ENCODE measurements around the gene SENP2. TPM values are rescaled to one million over a fixed set of nuclear protein-coding genes. Genes with fewer than 3 reads are reported as not detected.
A peak's percentile ranks its signal among the peaks of the same experiment; 100 is the strongest.

SENP2 gene
- total and polyA plus RNA-seq, 10 of the 15 experiments (the other 5 are each of a cell fraction or from before 2014, with no cell fraction given), result 9.0 to 42.7 (median 25.1) TPM

- H3K27ac ChIP-seq (ENCODE audit: control insufficient read depth, insufficient read depth), result no peak overlapping the region
- H2AFZ ChIP-seq (ENCODE audit: control insufficient read depth, low read depth, low read length), result peak overlapping the region; percentile 47
- POLR2A ChIA-PET, result interaction anchor here (0.6 kb wide), 2 partner anchors 25 to 1275 kb away, joined by 4 read pairs; no protein-coding TSS in a partner anchor
Observed at GRCh38 chr3:185561958-185562357, 24.1 kb upstream of the SENP2 start.

More at GRCh38 chr3:185561958-185562357, 24.1 kb upstream of the SENP2 start:
- intact Hi-C loops (cut with micrococcal nuclease; ENCODE audit: unreplicated experiment) (no loop called here), in situ Hi-C loops (cut with MboI) (no loop called here)
- FAIRE-seq (no peak), DNase-seq (ENCODE audit: low read depth, low spot score) (no peak), ATAC-seq (no peak)
- H3K79me2 ChIP-seq (ENCODE audit: control insufficient read depth, insufficient read depth, low read length), result no peaks in the 10 kb centered on the region
- CTCF ChIA-PET, result interaction anchor here (1.0 kb wide), 1 partner anchor 13 kb away, joined by 5 read pairs; no protein-coding TSS in a partner anchor
- peaks cover 18% of the 10 kb centered on the region for H3K4me1 ChIP-seq (ENCODE audit: control insufficient read depth, insufficient read depth, low read length)
- TF ChIP-seq STAT1 (conservative IDR thresholded peaks at IDR 0.05) (no peak), CREB1 (IDR thresholded peaks at IDR 0.05; ENCODE audit: low read depth) (no peak), SMC3 (IDR thresholded peaks at IDR 0.05; ENCODE audit: borderline replicate concordance, low read length) (no peak), FOXM1 (IDR thresholded peaks at IDR 0.05; ENCODE audit: low read depth, low read length) (no peak), POLR2A (IDR thresholded peaks at IDR 0.05; ENCODE audit: low read depth, low read length) (no peak), RUNX3 (IDR thresholded peaks at IDR 0.05; ENCODE audit: low read length) (no peak), GABPA (IDR thresholded peaks at IDR 0.05; ENCODE audit: low read depth) (no peak), CBX3 (IDR thresholded peaks at IDR 0.05; ENCODE audit: borderline replicate concordance, low read depth) (no peak), ZBED1 (IDR thresholded peaks at IDR 0.05; ENCODE audit: borderline replicate concordance) (no peak), SRF (IDR thresholded peaks at IDR 0.05; ENCODE audit: low read depth in 2 of 2, low read length in 2 of 2) (no peak), ZBTB33 (IDR thresholded peaks at IDR 0.05) (no peak), SUPT20H (IDR thresholded peaks at IDR 0.05; ENCODE audit: borderline replicate concordance, control insufficient read depth, low read depth, low read length) (no peak), JUND (IDR thresholded peaks at IDR 0.05; ENCODE audit: low read depth, low read length) (no peak), SPI1 (IDR thresholded peaks at IDR 0.05; ENCODE audit: borderline replicate concordance, insufficient read depth, low read depth, low read length) (no peak), MEF2B (IDR thresholded peaks at IDR 0.05; ENCODE audit: partially characterized antibody, poor library complexity, severe bottlenecking) (no peak), ZBTB11 (CRISPR knock-in tag; IDR thresholded peaks at IDR 0.05) (no peak), SREBF2 (IDR thresholded peaks at IDR 0.05; ENCODE audit: low read length) (no peak), NFYB (IDR thresholded peaks at IDR 0.05; ENCODE audit: insufficient read depth, low read depth, low read length) (no peak)
- no TSS peak for BruUV-seq (replicated peaks)
- H3K27me3 ChIP-seq (replicated peaks in 1 of 2; ENCODE audit: control insufficient read depth in 2 of 2, insufficient read depth in 2 of 2, low read length in 1 of 2), result no peaks in the 10 kb centered on the region
- no peak overlapping the region for H3K9ac ChIP-seq (ENCODE audit: control insufficient read depth, insufficient read depth, low read length)
- 57% methylated on average over 5 of the region's 5 CpGs for WGBS (ENCODE audit: insufficient coverage, insufficient replicate concordance, low lambda C conversion rate, missing lambda C conversion rate)
- RAD21 ChIA-PET (ENCODE audit: unreplicated experiment), result interaction anchor here (0.7 to 1.2 kb wide), 2 partner anchors 23 to 67 kb away, joined by 3 read pairs; no protein-coding TSS in a partner anchor
- H3K4me2 ChIP-seq (ENCODE audit: control insufficient read depth, insufficient read depth), result no peak overlapping the region
- H4K20me1 ChIP-seq (ENCODE audit: control insufficient read depth, insufficient read depth), result no peaks in the 10 kb centered on the region
- H3K36me3 ChIP-seq (ENCODE audit: control insufficient read depth in 2 of 2, insufficient read depth in 2 of 2, low read length in 1 of 2), result no peaks in the 10 kb centered on the region
- SMC1A ChIA-PET (ENCODE audit: uncharacterized antibody, unreplicated experiment), result interaction anchor here (0.7 to 3.7 kb wide), 2 partner anchors 13 to 198 kb away, joined by 3 to 23 read pairs; no protein-coding TSS in a partner anchor
- H3K4me3 ChIP-seq, result no peak overlapping the region
- H3K9me3 ChIP-seq (replicated peaks; ENCODE audit: control insufficient read depth, insufficient read depth, low read length), result no peaks in the 10 kb centered on the region

All from GM12878 (cell line).